HG03432 (cell line): Measurements from ENCODE around the gene CTNNBL1.
"Not testable (repeated sequence)": the region's sequence is repeated elsewhere in the genome, so short reads cannot be mapped to it uniquely, and the experiment has no call there.

Source experiments
- ATAC-seq: cut with Tn5 transposase; IDR thresholded peaks from one replicate; pipeline ENCODE4 v1.9.1; 2021; ENCODE audit warnings: mild to moderate bottlenecking, moderate library complexity; ENCODE audit not compliant: unreplicated experiment

The CTNNBL1 gene

DNA sequence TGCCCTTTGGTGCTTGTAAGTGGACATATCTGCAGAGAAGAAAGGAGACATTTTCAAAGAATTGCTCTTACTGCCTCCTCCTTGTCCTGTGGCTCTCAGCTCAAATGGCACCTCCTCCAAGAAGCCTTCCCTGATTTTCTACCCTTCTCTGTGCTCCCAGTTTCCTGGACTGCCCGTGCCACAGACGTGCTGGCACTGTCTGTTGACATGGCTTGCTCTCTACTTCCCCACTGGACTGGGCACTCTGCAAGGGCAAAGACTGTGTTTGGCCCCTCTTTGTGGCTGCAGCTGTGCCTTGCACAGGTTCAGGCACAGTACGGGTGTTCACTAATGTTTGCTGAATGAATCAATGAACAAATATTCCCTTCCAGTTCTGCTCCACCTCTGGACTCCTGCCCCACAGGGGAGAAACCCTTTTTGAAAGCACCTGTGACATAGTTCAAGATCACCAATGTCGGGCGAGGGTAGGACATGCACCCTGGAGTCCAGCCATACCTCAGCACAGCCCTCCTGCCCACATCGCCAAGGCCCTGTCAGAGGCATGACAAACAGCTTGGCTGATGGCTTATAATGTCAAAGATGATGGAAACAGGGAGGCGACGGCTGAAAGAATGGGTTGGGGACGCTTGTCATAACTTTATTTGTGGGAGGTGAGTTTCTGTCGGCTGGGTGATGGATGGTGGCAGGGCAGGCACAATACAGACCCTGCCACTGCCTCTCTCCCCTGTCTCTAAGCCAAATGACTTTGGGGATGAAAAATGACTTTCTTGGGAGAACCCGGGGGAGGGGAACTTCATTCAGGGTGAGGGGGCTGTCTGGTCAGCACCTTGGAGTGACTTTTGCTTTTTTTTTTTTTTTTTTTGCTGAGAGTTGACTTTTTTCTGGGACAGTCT, 15.6 kb upstream of the CTNNBL1 start:
- ATAC-seq, result no peak

- not testable (repeated sequence) for ATAC-seq
These were observed 14.1 kb upstream of the CTNNBL1 start for GRCh38 chr20:37679751-37680150.

DNA sequence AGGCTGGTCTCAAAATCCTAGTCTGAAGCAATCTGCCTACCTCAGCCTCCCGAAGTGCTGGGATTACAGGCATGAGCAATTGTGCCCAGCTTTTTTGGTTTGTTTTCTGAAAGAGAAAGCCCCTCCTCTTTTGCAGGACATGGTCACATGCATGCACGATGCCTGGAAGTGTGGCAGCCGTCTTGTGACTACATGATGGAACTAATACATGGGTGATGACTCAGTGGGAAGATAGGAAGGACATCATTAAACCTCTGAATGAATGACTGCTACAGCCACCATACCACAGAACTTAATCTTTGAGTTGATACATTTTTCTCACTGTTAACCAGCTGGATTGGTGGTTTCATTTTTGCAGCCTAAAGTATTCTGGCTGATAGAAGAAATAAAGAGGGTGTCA, 13.4 kb upstream of the CTNNBL1 start:
- ATAC-seq, result no peak

- ATAC-seq, result no peak
These were observed 12.3 kb upstream of the CTNNBL1 start for GRCh38 chr20:37681384-37682112.

DNA sequence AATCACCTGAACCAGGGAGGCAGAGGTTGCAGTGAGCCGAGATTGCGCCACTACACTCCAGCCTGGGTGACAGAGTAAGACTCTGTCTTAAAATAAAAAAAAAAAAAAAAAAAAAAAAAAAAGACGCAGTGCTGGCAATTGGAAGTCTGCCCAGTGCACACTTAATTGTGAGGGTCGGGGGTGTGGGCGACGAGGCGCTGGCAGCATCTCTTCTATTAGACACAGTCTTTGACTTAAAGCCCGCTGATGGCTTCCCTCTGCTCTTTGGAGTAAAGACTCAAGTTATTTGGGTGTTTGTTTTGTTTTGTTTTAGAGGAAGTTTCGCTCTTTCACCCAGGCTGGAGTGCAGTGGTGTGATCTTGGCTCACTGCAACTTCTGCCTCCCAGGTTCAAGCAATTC, 10.7 kb upstream of the CTNNBL1 start:
- not testable (repeated sequence) for ATAC-seq

DNA sequence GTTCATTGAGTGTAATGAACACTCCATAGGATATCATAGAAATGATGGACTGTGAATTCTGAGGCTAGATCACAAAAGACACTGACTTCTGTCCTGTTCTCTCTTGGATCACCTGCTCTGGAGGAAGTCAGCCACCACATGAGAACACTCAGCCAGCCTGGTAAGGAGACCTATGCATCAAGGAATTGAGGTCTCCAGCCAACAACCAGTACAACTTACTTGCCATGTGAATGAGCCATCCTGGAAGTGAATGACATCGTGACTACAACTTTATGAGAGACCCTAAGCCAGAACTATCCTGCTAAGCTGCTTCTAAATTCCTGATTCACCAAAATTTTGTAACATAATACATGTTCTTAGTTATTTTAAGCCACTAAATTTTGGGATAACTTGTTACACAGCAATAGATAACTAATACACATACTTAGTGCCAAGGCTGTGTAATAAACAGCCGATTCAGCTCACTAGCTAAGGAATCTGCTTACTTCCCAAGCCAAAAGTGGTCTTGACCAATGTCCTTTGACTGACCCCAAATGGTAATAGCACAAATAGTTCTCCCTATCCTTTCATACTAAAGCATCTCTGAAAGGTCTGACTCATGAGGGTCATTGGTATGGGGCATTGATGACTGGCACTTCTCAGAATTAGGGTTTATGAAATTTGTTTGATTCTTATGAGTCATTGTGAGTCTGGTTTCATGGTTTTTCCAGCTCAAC, 6.9 kb upstream of the CTNNBL1 start:
- no peak for ATAC-seq

DNA sequence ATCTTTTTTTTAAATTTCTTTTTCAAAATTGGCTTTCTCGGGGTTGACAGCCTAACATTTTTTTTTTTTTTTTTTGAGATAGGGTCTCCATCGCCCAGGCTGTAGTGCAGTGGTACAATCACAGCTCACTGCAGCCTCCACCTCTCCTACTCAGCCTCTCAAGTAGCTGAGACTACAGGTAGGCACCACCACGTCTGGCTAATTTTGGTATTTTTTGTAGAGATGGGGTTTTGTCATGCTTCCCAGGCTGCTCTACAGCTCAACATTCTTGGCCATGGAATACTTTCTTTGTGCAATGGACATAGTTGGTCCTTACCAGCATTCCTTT, 6.4 kb upstream of the CTNNBL1 start:
- no peak for ATAC-seq

GRCh38 chr20:37688093-37688492, 5.7 kb upstream of the CTNNBL1 start:
- ATAC-seq, result no peak

- no peak for ATAC-seq
These were observed 3.0 kb upstream of the CTNNBL1 start for GRCh38 chr20:37690626-37691369.

DNA sequence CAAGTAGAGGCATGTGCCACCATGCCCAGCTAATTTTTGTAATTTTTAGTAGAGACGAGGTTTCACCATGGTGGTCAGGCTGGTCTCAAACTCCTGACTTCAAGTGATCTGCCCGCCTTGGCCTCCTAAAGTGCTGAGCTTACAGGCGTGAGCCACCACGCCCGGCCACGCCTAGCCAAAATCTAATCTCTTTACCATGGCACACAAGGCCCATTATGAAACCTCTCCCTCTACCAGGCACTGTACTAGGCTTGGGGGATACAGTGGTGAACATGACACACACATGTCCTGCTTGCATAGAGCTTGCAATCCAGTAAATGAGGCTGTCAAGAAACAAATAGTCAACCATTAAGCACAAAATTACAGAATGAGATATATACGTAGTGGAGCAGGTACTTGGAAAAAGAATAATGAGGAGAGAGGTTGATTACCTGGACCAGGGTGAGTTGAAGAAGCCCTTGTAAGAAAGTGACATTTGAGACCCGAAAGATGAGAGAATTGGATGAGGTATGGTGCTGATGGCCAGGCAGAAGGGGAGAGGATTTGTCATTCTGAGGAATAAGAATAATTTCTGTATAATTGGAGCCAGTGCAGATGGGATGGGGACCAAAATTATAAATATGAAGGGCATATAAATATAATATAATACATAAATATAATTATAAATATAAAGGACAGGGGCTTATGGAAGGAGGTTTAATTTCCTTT, 1.2 kb upstream of the CTNNBL1 start:
- no peak for ATAC-seq

DNA sequence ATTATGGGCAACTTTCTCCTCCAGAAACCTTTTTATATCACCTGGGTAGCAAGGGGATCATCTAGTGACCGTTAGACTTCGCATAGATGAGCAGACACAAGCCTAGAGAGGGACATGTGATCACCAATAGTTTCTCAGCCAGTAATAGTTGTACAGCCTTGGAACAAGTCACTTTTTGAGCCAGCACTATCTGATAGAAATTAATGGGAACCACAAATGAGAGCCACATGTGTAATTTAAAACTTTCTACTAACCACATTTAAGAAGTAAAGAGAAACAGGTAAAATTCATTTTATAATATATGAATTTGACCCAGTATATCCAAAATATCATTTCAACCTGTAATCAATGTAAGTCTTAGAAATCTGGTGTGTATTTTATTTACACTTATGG, 592 bp upstream of the CTNNBL1 start:
- no peak for ATAC-seq

GRCh38 chr20:37695684-37696342, 2.0 kb downstream of the CTNNBL1 start:
- ATAC-seq, result no peak

DNA sequence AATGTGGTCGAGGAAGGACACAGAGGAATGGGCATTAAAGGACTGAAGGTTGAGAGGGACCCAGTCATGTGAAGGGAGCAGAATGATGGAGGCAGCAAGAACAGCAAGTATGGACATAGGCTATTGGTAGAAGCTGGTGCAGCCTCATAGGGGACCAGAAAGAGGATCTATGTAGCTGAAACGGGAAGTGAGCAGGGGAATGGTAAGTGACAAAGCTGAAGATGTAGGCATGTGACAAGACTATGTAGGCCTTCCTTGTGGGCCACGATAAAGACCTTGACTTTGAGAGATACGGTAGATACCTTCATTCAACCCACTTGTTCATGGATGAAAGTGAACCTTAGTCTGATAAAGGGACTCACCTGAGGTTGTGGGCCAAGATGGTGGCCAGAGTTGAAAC, 3.5 kb downstream of the CTNNBL1 start:
- ATAC-seq, result no peak

DNA sequence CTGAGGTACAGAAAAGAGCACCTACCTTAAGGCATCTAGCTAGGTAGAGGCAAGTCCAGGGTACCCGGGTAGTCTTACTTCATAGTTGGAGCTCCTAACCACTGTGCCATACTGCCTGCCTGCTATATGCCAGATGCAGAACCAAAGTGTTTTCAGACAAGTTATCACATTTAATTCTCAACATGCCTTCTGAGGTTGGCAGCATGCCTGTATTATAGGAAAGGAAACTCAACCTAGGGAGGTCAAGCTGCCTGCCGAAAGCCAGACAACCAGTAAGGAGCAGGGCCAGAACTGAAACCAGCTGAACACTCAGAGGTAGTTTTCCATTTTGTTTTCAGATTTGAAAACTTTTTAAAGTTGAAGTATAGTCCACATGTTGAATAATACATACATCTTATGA, 5.4 kb downstream of the CTNNBL1 start:
- ATAC-seq, result no peak

DNA sequence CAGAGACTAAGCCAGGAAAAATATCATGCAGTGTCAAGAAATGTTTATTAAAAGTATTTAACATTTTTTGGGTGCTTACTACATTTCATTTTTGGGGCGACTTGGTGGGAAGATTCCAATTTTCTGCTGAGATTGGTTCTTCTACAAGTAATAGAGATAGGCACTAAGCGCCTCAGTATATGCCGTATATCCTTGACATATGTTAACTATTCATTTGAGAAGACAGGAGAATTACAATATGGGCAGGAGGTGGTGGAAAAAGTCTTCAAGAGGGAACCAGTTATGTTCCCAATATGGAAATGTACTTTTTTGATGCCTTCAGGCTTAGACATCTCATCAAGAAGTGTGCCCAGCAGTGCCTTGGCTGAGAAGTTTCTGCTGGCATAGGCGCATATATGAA, 6.5 kb downstream of the CTNNBL1 start:
- no peak for ATAC-seq

GRCh38 chr20:37701676-37702075, 7.8 kb downstream of the CTNNBL1 start:
- ATAC-seq, result not testable (repeated sequence)

DNA sequence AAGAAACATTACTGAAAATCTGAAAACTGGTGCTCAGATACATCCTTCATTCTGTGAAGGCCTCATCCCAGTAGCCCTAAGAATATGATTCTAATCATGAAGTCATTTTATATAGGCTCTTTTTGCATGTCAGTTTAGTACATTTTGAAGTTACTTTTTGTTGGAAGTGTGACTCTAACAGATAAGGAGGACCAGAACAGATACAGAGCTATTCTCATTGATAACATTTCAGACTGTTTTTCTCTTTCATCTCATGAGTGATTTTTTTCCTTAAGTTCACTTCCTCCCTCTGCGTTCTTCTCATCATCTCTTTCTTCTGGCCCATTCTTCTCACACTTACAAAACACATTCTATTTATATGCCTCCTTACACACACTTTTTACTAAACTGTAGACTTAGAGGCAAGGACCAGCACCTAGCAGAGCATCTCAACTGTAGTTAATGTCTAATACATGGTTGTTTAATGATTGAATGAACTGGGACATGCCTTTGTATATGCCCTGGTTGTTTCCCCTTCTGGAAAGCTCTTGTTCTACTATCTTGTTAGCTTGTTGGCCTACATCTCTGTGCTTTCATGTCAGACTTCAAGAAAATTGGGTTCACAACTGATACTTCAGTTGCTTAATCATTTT, 8.7 kb downstream of the CTNNBL1 start:
- ATAC-seq, result no peak

GRCh38 chr20:37703035-37703845, 9.4 kb downstream of the CTNNBL1 start:
- no peak for ATAC-seq

DNA sequence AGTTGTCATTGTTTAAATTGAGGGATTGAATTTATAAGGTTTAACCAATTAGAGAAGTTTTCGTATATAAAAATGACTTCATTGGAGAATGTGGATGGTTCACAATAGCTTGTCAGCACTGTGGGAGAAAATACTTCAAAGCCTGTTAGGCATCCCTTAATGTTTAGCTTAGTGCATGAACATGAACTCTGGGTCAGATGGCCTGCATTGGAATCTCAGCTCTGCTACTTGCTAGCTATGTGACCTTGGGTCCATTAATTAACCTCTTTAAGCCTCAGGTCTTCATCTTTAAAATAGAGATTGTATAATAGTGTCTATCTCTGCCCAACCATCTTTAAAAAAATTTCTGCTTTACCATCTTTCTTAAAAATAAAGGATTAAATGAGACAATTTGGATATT, 11.1 kb downstream of the CTNNBL1 start:
- no peak for ATAC-seq
